SK-MEL-5 (cell line): Measurements from ENCODE around the gene TMEM150A. TPM values are rescaled to one million over a fixed set of nuclear protein-coding genes. Genes with fewer than 3 reads are reported as not detected.

Source experiments
- DNase-seq: peaks from one replicate; pipeline ENCODE4 v3.0.0-alpha.2; 2016; ENCODE audit warnings: low read depth, low spot score
- in situ Hi-C: cut with HindIII; loops from 2 replicates; pipeline ENCODE4 v1.10.0; 2016; ENCODE audit warnings: low sequenced_read_pairs, high pct_unique_total_duplicates, low pct_unique_long_range_greater_than_20kb
- polyA plus RNA-seq, 2 experiments: library from polyadenylated mRNA; depleted of rRNA; stranded (reverse); fragments of >200 nt; gene quantifications; 2 replicates each; pipeline ENCODE4 v1.2.3, GENCODE V29; 2015
- total RNA-seq: library from RNA; depleted of rRNA; stranded (reverse); fragments of >200 nt; shearing (Covaris generic); gene quantifications from 2 replicates; pipeline ENCODE4 v1.2.3, GENCODE V29; 2014; rRNA removed

Gene TMEM150A, protein sequence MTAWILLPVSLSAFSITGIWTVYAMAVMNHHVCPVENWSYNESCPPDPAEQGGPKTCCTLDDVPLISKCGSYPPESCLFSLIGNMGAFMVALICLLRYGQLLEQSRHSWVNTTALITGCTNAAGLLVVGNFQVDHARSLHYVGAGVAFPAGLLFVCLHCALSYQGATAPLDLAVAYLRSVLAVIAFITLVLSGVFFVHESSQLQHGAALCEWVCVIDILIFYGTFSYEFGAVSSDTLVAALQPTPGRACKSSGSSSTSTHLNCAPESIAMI
- 22.3 and 26.3 TPM in 2 replicates for total RNA-seq
- 21.8 and 32.7 TPM in 2 replicates for polyA plus RNA-seq (2015; cell fraction: cytosol; rRNA removed)
- 106 and 139 TPM in 2 replicates for polyA plus RNA-seq (2015; cell fraction: nucleus; rRNA removed)

DNA sequence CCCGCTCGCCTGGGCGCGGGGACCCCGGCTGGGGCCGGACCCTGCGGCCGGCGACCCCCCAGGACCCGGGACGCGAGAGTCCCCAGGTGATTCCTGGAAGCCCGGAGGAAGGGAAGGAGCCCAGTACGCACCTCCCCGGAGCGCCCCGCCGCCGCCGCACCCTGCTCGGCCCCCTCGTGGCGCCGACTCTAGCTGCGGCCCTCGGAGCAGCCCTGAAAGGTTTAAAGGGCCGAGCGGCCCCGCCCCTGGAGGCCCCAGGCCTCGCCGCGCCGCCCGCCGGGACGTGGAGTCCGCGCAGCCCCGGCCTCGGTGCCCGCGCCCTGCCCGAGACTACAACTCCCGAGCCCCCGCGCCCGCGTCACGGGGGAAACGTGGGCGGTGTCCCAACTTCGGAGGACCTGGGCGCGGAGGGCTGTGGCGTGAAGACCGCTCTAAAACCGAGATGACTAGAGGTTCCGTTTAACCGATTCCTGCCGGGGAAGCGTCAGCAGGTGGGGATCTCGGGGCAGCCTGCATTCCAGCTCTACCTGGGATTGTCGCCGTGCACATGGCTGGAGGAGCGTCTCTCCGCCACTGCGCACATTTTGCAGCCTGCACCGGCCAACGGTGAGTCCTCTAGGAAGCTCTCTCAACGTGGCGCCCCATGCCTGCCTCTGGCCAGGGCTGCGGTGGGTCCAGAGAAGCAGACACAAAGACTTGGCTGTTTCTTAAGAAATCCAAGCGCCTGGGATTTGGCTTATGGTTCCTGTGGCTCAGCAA is at the start of gene TMEM150A:
Gene TMEM150A, minus strand, starts transcription at position 223 of the 759 bp plus-strand sequence. CDS start 750 bp downstream, outside the sequence.
- in situ Hi-C loops, result no loop called here
- peak; percentile 94 for DNase-seq

DNA sequence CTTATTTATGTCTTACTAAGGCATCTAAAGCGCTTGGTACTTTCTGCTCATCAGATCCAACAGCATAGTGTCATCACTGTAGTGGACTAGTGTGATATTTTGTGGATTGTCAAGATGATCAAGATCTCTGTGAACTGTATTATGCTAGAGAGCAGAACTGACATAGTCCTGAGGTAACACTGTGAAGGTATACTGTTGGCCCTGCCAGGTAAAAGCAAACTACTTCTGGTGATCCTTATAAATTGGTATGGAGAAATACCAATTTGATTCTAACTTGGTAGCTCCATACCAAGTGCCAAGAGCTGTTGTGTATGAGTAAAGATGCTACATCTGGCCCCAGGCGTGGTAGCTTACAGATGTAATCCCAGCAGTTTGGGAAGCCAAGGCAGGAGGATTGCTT is 49.6 kb upstream of the TMEM150A start:
- in situ Hi-C loops, result no loop called here
- DNase-seq, result no peak

DNA sequence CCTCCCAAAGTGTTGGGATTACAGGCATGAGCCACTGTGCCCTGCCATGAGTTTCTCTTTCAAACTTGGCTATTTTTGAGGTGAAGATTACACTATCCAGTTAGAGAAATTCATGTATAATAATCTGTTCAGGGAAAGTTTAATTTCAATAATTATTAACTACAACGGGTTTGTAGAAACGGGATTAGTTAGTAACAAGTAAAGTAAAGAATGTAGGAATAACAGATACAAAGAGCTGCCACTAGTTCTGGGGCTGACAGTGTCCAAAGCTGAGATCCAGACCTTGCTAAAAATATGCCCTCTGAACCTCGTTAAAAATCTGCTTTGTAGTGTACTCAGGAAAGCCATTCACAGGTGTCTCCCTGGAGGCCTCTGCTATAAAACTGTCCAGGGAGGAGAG is 48.6 kb upstream of the TMEM150A start:
- DNase-seq, result no peak
- in situ Hi-C loops, result no loop called here

DNA sequence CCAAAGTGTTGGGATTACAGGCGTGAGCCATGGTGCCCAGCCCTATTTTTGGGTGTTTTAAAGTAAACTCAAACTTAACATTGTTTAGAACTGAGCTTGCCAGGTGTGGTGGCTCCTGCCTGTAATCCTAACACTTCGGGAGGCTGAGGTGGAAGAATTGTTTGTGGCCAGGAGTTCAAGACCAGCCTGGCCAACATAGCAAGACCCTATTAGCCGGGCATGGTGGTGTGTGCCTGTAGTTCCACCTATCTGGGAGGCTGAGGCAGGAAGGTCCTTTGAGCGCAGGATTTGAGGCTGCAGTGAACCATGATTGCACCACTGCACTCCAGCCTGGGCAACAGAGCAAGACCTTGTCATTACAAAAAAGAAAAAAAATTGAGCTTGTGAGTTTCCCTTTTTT is 48.0 kb upstream of the TMEM150A start:
- no peak for DNase-seq
- in situ Hi-C loops, result no loop called here

DNA sequence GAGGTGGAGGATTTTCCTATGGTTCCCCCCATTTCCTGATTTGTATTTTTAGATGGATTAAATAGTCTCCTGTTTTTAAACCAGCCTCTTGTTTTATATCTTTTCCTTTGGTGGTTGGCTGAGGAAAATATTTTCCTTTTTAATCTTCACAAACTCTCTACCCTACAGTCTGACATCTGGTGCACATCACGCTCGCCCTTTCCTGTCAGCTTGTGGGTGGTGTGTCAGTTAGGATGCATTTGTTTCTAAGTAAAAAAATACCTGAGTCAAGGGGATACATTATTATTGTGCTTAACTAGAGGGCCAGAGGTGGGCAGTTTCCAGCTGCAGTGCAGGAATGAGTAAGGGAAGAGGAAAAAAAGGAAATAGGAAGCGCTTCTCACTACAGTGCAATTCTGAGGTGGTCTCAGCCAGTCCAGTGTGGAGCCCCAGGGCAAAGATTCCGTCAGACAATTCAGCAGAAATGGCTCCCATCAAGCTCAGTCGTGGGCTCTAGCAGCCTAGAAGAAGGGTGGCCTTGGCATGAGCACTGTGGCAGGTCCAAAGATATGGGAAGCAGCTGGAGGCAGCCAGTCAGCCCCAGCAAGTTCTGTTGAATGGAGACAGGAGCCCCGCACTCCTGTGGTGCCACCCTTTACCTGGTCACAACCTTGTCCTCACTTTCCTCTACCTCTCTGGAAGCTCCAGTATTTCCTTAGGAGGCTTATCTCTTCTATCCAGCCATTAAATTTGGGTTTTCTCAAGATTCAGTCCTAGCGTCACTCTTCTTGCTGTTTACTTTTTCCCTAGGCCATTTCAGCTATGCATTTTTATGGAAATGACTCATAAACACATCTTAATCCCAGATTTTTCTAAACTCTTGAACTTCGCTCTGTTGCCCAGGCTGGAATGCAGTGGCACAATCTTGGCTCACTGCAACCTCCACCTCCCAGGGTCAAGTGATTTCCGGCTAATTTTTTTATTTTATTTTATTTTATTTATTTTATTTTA is 47.0 kb upstream of the TMEM150A start:
- no peak for DNase-seq
- in situ Hi-C loops, result no loop called here

DNA sequence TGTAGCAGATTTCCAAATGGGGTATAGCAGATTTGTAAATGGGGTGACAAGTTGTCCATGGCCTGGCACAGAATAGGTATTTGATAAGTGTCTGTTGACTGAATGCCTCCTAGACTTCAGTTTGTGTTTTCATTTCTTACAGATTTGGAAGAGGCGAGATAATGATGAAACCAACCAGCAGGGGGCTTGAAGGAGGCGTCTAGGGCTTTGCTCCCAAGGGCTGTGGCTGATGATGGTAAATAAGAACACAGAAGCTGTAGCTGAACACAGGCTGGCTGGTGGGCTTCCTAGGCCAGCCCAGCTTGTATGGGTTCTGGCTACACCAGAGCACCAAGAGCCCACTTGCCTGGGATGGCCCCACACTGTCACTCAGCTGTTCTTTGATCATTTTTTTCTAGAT is 46.1 kb upstream of the TMEM150A start:
- DNase-seq, result peak; percentile 74
- in situ Hi-C loops, result no loop called here

DNA sequence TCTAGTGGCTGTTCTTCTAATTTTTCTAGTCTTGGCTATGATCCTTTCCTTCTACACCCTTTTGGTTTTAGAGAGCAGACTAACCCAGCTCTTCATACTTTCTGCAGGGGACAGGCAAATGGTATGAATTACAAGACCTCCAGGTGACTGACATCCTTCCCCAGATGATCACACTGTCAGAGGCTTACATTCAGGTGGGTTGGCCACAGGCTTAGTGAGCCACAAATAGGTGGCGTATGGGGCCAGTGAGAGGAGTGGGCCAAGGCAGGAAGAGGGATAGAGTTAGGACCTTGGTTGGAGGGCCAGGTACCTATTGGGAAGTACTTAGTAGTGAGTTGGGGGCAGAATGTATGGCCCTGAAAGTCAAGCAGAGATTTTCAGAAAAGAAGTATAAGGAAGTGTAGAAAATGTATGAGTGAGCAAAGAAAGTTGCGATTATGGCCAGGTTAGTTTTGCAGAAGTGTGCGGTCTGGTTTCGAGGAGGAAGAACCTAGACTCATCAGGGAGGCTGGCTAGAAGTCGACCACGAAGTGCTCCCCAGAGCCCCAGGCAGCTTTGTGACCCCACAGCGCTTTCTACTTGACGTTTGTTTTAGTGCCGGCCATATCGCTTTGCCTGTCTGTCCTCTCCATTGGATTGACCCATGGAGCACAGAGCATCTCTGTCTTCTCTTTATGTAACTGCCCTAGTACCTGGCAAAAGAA is 45.5 kb upstream of the TMEM150A start:
- no peak for DNase-seq
- in situ Hi-C loops, result no loop called here

DNA sequence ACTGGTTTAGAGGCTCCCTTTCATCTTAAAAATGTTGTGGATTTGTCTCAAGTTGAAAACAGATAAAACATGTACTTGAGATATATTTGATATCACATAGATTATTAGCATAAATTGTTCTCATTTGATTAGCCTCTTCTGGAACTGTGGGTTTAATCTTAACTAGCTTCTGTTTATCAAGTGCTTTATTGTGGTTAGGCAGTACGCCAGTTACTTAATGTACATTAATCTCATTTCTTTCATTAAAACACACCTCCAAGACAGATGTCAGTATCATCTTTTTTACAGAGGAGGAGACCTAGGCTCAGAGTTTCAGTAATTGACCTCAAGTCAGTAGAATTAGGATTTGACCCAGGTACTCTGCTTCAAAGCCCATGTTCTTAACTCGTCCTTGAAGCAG is 43.7 kb upstream of the TMEM150A start:
- in situ Hi-C loops, result no loop called here
- DNase-seq, result no peak

DNA sequence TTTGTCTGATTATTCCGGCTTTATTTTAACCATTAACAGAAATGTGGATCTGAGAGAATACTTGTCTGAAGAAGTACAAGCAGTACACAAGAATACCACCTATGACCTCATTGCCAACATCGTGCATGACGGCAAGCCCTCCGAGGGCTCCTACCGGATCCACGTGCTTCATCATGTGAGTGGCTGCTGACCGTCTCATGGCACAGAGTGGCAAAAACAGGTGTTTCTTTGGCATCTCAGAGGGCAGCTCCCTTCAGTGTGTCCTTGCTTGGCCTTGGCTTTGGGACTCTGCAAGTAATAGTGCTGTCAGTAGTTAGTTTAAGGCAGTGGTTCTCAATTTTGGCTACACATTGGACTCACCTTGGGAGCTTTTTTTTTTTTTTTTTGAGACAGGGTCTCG is 42.4 kb upstream of the TMEM150A start:
- in situ Hi-C loops, result no loop called here
- peak; percentile 67 for DNase-seq

DNA sequence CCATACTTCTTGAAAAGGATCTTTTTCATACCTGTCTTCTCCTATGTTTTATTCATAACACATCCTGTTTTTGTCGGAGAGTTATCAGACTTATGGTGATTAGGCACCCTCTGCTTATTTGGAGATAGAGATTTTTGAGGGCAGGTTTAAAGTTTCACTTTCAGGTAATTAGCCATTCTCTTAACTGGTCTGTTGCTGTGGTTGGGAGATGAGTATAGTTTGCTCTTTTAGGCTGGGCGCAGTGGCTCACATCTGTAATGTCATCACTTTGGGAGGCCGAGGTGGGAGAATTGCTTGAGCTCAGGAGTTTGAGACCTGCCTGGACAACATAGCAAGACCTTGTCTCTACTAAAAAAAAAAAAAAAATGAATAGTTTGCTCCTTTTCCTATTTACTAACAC is 40.2 kb upstream of the TMEM150A start:
- in situ Hi-C loops, result no loop called here

DNA sequence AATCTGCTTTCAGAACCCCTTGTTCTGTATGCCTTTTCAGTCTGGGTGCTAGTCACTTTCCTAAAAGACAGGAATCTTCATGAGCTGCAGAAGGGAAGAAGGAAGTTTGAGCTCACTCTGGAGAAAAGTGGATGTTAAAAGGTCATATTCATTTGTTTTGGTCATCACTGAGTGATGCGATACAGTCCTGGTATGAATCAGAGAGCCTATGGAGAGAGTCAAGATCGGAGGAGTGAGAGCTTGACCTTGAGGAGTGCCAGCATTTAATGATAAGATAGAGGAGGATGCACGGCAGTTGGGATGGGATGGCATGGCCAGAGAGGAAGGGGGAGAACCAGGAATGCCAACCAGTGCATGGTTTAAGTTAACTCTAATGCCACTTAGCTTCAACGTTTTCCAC is 33.1 kb upstream of the TMEM150A start:
- no peak for DNase-seq
- in situ Hi-C loops, result no loop called here

More for the DNA sequence above, 40.2 kb upstream of the TMEM150A start:
- DNase-seq, result no peak

DNA sequence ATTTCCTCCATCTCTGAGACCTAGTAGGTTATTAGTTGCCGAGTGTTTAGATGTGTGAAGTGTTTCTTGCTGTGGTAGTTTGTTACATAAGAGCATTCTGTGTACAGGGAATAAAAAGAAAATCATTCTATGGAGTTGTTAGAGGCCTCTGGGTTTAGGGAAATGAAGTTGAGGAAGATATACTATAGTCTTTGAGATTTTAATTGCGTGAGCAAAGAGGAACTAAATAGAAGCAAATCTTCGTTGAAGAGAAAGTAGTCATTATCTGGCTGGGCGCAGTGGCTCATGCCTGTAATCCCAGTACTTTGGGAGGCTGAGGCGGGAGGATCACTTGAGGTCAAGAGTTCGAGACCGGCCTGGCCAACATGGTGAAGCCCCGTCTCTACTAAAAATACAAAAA is 32.5 kb upstream of the TMEM150A start:
- in situ Hi-C loops, result no loop called here
- DNase-seq, result no peak

DNA sequence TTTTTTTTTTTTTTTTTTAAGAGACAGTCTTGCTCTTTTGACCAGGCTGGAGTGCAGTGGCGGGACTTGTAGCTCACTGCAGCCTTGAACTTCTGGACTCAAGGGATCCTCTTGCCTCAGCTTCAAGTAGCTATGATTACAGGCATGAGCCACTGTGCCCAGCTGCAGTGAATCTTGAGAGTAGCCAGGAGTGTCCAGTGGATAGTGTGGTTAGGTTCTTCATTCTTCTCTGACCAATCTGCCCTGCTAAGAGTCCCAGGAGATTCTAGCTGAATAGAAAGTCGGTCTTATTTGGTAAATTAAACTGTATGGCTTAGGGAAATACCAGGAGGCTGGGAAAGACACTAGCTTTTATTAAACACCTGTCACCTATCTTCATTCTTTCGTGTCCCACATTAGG is 28.8 kb upstream of the TMEM150A start:
- in situ Hi-C loops, result no loop called here
- no peak for DNase-seq

DNA sequence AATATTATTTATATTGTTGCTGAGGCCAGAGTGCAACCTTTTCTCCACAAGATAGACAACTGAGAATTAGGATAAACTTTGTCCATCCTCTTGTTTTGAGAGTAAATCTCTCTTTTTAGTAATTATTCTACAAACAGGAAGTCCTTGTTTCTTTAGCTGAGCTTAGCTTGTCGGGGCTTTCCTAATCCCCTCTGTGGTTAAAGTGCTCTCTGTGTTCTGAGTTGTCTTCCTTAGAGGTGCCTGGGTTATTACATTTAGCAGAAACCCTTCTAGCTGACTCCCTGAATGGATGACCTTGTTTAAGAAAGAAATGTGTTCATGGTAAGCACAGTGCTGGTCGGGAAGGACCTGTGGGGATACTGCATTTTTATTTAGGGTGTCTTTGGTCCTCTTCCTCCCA is 26.2 kb upstream of the TMEM150A start:
- in situ Hi-C loops, result no loop called here

DNA sequence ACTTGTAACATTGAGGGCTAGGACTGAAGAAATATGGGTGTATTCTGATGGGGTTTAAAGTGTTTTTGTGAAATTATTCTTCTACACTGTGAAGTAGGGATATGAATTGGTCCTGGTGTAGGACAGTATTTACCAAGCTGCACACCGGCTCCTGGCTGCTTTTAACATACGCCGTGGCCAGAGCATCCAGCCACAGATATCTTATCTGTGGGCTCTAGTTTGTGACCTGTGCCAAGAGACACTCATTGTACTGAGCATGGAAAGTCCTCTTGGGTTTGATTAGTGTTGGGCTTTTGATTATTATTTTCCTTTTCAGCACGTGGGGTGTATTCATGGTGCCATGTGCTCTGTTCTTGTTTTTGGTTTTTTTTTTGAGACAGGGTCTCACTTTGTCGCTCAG is 21.5 kb upstream of the TMEM150A start:
- in situ Hi-C loops, result no loop called here
- DNase-seq, result no peak

More for the DNA sequence above, 26.2 kb upstream of the TMEM150A start:
- no peak for DNase-seq

DNA sequence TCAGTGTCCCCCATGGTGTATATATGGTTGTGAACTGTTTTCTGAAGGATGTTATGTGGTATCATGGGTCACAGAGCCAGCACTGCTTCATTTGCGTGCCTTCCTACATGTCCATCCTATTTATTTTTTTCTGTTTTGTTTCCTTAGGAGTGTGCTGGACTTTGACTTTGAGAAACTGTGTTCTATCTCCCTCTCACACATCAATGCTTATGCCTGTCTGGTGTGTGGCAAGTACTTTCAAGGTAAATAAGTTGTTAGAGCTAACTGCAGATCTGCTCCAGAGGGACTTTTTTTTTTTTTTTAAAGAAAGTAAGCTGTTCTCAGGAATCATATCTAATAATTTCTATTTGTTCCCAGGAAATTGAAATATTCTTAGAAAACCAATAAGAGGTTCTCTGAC is 18.8 kb upstream of the TMEM150A start:
- DNase-seq, result no peak
- in situ Hi-C loops, result no loop called here

DNA sequence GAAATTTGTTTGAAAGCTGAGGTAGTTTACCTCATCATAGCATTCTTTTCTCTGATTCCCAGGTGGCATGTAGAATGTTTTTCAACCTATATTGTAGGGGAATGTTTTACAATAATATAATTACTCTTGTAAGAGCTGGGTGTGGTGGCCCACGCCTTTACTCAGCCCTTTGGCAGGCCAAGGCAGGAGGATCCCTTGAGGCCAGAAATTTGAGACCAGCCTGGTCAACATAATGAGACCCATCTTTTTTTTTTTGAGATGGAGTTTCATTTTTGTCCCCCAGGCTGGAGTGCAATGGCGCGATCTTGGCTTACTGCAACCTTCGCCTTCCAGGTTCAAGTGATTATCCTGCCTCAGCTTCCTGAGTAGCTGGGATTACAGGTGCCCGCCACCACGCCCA is 17.1 kb upstream of the TMEM150A start:
- in situ Hi-C loops, result no loop called here

More for the DNA sequence above, 17.1 kb upstream of the TMEM150A start:
- no peak for DNase-seq
